K562 (cell line): ENCODE results near the gene FBXO46.
"Not testable (repeated sequence)": the region's sequence is repeated elsewhere in the genome, so short reads cannot be mapped to it uniquely, and the experiment has no call there.

ENCODE experiments used
- POLR2A ChIP-seq: fragments of 450-650 bp; conservative IDR thresholded peaks from 2 replicates; pipeline ENCODE4 v1.6.1; 2016
- SRSF3 ChIP-seq: fragments of 200-400 bp; formaldehyde crosslinking; IDR thresholded peaks from 2 replicates; pipeline ENCODE4 v1.6.1; 2016; ENCODE audit warnings: mild to moderate bottlenecking, low read length, moderate library complexity; ENCODE audit not compliant: insufficient read depth
- ZNF785 ChIP-seq: fragments of 250-450 bp; sonication (Bioruptor Pico); IDR thresholded peaks from 2 replicates; pipeline ENCODE4 v1.4.0; 2020; ENCODE audit warnings: mild to moderate bottlenecking
- TF ChIP-seq, protein P1 (sequence below), 3 experiments: IDR thresholded peaks in 2 of 3; conservative IDR thresholded peaks in 1 of 3; 2 replicates each; pipeline ENCODE4 v1.5.1; 2011 to 2012; ENCODE audit warnings: low read length in 3 of 3, mild to moderate bottlenecking in 3 of 3, control low read depth in 2 of 3, improper control_type of control experiment in 1 of 3, inconsistent platforms in 1 of 3, low read depth in 1 of 3, mixed read lengths in 1 of 3, moderate library complexity in 1 of 3; ENCODE audit not compliant: insufficient read depth in 2 of 3

DNA sequence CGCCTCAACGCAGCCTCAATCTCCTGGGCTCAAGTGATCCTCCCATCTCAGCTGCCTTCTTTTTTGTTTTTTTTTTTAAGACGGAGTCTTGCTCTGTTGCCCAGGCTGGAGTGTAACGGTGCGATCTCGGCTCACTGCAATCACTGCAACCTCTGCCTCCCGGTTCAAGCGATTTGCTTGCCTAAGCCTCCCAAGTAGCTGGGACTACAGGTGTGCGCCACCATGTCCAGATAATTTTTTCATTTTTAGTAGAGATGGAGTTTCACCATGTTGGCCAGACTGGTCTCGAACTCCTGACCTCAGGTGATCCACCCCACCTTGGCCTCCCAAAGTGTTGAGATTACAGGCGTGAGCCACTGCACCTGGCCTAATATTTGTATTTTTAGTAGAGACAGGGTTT is 10.6 kb downstream of the FBXO46 start:
- TF ChIP-seq, protein P1, sequence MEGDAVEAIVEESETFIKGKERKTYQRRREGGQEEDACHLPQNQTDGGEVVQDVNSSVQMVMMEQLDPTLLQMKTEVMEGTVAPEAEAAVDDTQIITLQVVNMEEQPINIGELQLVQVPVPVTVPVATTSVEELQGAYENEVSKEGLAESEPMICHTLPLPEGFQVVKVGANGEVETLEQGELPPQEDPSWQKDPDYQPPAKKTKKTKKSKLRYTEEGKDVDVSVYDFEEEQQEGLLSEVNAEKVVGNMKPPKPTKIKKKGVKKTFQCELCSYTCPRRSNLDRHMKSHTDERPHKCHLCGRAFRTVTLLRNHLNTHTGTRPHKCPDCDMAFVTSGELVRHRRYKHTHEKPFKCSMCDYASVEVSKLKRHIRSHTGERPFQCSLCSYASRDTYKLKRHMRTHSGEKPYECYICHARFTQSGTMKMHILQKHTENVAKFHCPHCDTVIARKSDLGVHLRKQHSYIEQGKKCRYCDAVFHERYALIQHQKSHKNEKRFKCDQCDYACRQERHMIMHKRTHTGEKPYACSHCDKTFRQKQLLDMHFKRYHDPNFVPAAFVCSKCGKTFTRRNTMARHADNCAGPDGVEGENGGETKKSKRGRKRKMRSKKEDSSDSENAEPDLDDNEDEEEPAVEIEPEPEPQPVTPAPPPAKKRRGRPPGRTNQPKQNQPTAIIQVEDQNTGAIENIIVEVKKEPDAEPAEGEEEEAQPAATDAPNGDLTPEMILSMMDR (IDR thresholded peaks at IDR 0.05 in 2 of 3, conservative IDR thresholded peaks at IDR 0.05 in 1 of 3; ENCODE audit: insufficient read depth in 2 of 3, low read depth in 1 of 3, low read length in 3 of 3) = not testable (repeated sequence)
- not testable (repeated sequence) for TF ChIP-seq ZNF785, POLR2A, SRSF3
